ENCODE results near the gene SLC10A6.

DNA sequence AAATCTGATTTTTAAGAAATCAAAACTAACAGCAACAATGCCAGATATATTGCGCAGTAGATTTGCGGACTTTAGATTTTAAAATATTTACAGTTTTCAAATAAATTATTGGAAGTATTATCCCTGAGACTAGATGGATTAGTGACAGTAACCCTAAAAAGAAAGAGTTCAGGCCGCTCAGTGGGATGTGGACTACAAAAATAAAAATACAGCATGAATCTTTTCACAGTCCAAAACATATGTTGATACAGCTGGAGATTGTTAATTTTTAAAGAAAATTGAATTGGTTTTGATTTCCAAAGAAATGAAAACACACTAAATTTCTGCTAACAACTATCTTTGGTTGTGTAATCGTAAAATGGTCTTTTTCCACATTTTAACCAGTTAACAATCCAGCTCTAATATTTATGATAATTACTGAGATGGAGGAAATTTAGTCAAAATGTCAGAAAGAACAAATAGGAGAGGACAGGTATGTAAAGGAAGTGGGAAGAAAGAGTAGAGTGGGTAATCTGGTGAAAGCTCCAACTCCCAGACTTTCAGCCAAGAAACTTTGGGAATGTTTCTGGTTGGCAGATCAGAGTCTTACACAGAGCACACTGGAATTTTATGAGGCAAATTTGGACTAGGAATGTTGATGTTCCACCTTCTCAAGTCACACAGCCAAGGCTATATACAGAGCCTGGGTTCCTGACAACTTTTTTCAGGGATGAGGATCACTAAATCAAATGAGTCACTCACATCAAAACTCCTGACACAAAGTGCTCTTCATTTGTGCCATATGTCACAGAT is 27.9 kb upstream of the SLC10A6 start:
- TF ChIP-seq, protein P1, sequence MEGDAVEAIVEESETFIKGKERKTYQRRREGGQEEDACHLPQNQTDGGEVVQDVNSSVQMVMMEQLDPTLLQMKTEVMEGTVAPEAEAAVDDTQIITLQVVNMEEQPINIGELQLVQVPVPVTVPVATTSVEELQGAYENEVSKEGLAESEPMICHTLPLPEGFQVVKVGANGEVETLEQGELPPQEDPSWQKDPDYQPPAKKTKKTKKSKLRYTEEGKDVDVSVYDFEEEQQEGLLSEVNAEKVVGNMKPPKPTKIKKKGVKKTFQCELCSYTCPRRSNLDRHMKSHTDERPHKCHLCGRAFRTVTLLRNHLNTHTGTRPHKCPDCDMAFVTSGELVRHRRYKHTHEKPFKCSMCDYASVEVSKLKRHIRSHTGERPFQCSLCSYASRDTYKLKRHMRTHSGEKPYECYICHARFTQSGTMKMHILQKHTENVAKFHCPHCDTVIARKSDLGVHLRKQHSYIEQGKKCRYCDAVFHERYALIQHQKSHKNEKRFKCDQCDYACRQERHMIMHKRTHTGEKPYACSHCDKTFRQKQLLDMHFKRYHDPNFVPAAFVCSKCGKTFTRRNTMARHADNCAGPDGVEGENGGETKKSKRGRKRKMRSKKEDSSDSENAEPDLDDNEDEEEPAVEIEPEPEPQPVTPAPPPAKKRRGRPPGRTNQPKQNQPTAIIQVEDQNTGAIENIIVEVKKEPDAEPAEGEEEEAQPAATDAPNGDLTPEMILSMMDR (conservative IDR thresholded peaks at IDR 0.05; ENCODE audit: low read depth, low read length) = no peak
- TF ChIP-seq EZH2 (IDR thresholded peaks at IDR 0.05; ENCODE audit: borderline replicate concordance, low read depth, low read length, poor library complexity, severe bottlenecking) = no peak
